IPS-20b (cell line): ENCODE measurements around the gene IFI16.
"Not testable (repeated sequence)": the region's sequence is repeated elsewhere in the genome, so short reads cannot be mapped to it uniquely, and the experiment has no call there.

Experiments used
- H3K27ac ChIP-seq: one replicate; pipeline ENCODE4 v1.5.1; 2013; ENCODE audit warnings: low read length
- H3K27me3 ChIP-seq: 2 replicates; pipeline ENCODE4 v1.6.1; 2013; ENCODE audit warnings: mild to moderate bottlenecking, low read length, inconsistent platforms; ENCODE audit not compliant: insufficient read depth
- H3K36me3 ChIP-seq: 2 replicates; pipeline ENCODE4 v1.6.1; 2013; ENCODE audit warnings: low read depth, mild to moderate bottlenecking, inconsistent platforms, low read length, moderate library complexity; ENCODE audit not compliant: insufficient read depth
- H3K4me1 ChIP-seq: 2 replicates; pipeline ENCODE4 v1.6.1; 2013; ENCODE audit warnings: mild to moderate bottlenecking, control low read depth, inconsistent platforms, low read length, moderate library complexity; ENCODE audit not compliant: insufficient read depth
- H3K4me3 ChIP-seq: 2 replicates; pipeline ENCODE4 v1.5.1; 2013; ENCODE audit warnings: mild to moderate bottlenecking, low read length, inconsistent platforms
- H3K9ac ChIP-seq: 2 replicates; pipeline ENCODE4 v1.6.1; 2013; ENCODE audit warnings: low read depth, mild to moderate bottlenecking, inconsistent platforms, low read length, moderate library complexity
- H3K9me3 ChIP-seq: 2 replicates; pipeline ENCODE4 v1.6.1; 2013; ENCODE audit warnings: mild to moderate bottlenecking, low read depth, low read length, inconsistent platforms; ENCODE audit not compliant: insufficient read depth

The IFI16 gene

DNA sequence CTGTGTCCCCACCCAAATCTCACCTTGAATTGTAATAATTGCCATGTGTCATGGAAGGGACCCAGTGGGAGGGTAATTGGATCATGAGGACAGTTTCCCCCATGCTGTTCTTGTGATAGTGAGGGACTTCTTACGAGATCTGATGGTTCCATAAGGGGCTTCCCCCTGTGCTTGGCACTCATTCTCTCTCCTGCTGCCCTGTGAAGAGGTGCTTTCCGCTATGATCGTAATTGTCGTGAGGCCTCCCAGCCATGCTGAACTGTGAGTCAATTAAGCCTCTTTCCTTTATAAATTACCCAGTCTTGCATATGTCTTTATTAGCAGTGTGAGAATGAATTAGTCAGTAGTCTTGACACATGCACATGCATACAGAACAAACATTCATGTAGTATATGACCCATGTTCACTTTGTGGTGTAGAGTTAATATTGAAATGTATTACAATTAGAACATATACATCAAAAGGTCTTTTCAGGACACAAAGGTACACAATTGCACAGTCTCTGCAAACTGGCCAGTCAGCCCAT lies 16.9 kb upstream of the IFI16 start:
- Histone ChIP-seq H3K36me3 (no peaks in the 10 kb centered on the region), H3K9ac (no peak overlapping the region), H3K4me3 (no peak overlapping the region), H3K27ac (no peak overlapping the region), H3K4me1 (no peaks in the 10 kb centered on the region), H3K9me3 (no peaks in the 10 kb centered on the region), H3K27me3 (no peaks in the 10 kb centered on the region)

DNA sequence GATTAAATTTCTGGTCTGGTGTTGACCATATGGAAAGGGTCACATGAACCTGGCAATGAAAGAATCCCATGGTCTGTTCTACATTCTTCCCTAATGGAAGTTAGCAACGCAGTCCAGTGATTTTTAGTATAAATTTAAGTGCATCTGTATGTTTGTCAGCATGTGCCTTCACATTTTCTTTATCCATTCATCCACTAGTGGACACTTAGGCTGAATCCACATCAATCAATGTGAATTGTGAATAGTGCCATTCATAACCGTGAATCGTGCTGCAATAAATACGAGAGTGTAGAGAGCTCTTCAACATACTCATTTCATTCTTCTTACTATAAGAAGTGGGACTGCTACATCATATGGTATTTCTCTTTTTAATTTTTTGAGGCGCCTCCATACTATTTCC lies 12.7 kb upstream of the IFI16 start:
- Histone ChIP-seq H3K9ac (no peak overlapping the region), H3K27ac (no peak overlapping the region), H3K36me3 (no peaks in the 10 kb centered on the region), H3K4me1 (peaks cover 15% of the 10 kb centered on the region), H3K9me3 (no peaks in the 10 kb centered on the region), H3K4me3 (no peak overlapping the region), H3K27me3 (no peaks in the 10 kb centered on the region)

DNA sequence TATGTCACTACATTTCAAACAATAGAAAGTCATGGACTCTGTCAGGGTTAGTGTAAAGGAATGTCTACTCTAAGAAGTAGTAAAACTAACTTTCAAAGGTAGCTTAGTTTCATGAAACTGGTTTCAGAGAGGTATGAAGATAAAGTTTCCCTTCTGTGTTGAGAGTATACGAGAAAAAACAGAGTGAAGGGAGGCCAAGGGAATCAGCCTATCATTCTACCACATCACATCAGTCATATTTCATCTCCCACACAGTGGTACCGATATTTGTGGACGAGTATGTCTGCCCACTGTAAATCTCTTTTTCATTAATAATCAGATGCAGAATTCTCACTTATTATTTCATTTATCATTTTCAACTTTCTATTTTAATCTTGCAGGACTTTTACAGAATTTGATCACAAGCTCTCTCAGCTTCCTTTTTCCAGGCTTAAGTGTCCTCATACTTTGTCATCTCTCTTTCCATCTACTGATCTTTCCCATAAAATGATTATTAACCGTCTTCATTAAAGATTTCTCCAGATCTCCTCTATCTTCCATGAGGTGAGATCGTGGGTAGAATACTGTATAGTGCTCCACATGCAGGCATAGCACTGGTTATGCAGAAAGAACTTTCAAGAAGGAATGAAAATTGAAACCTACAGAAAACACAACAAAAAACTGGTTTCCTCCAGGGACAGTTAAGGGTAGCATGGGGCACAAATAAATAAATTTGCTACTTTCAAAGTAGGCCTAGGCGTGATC lies 11.5 kb upstream of the IFI16 start:
- Histone ChIP-seq H3K36me3 (no peaks in the 10 kb centered on the region), H3K9me3 (no peaks in the 10 kb centered on the region), H3K9ac (no peak overlapping the region), H3K4me1 (peaks cover 15% of the 10 kb centered on the region), H3K27me3 (no peaks in the 10 kb centered on the region), H3K4me3 (peak overlapping the region; percentile 76; the same call in 1 of the 2 replicates), H3K27ac (no peak overlapping the region)

DNA sequence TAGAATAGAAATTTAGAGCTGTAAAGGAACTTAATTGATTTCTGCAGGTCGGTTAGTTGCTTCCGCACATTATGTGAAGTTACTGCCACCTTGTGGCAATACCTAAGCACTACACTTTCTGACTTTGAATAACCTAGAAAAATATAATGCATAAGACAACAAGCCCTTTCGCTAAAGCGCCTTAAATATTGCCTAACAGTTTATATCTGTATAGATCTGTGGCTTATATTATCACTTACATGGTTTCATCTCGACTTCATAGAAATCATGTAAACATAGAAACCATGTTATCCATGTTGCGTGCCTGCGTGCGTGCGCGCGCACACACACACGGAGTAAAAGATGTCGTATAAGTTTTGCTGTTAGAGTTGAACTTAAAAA lies 10.9 kb upstream of the IFI16 start:
- Histone ChIP-seq H3K9ac (peak overlapping the region; percentile 78; the same call in 1 of the 2 replicates), H3K4me1 (peaks cover 15% of the 10 kb centered on the region), H3K9me3 (no peaks in the 10 kb centered on the region), H3K36me3 (no peaks in the 10 kb centered on the region), H3K27me3 (no peaks in the 10 kb centered on the region), H3K27ac (no peak overlapping the region), H3K4me3 (peak overlapping the region; percentile 76)

- H3K4me1 ChIP-seq, result peaks cover 15% of the 10 kb centered on the region
- H3K4me3 ChIP-seq, result peak overlapping the region; percentile 76
- H3K36me3 ChIP-seq, result no peaks in the 10 kb centered on the region
- peak overlapping the region; percentile 78; the same call in 1 of the 2 replicates for H3K9ac ChIP-seq
- H3K27ac ChIP-seq, result peak overlapping the region; percentile 36
- no peaks in the 10 kb centered on the region for H3K9me3 ChIP-seq
- peaks cover 7% of the 10 kb centered on the region; the same call in 1 of the 2 replicates for H3K27me3 ChIP-seq
Observed at GRCh38 chr1:158999316-159000069, 10.2 kb upstream of the IFI16 start.

- Histone ChIP-seq H3K9ac (peak overlapping the region; percentile 62; the same call in 1 of the 2 replicates), H3K4me1 (peaks cover 15% of the 10 kb centered on the region), H3K4me3 (peak overlapping the region; percentile 76), H3K27me3 (peaks cover 13% of the 10 kb centered on the region; the same call in 1 of the 2 replicates), H3K36me3 (no peaks in the 10 kb centered on the region), H3K27ac (peak overlapping the region; percentile 36), H3K9me3 (no peaks in the 10 kb centered on the region)
Observed at GRCh38 chr1:159000070-159000409, 9.7 kb upstream of the IFI16 start.

GRCh38 chr1:159000625-159001024 lies 9.1 kb upstream of the IFI16 start:
- H3K27ac ChIP-seq, result no peak overlapping the region
- peaks cover 18% of the 10 kb centered on the region; the same call in 1 of the 2 replicates for H3K27me3 ChIP-seq
- peaks cover 20% of the 10 kb centered on the region for H3K4me1 ChIP-seq
- H3K4me3 ChIP-seq, result peak overlapping the region; percentile 76
- H3K9me3 ChIP-seq, result no peaks in the 10 kb centered on the region
- peak overlapping the region; percentile 62; the same call in 1 of the 2 replicates for H3K9ac ChIP-seq
- H3K36me3 ChIP-seq, result no peaks in the 10 kb centered on the region

GRCh38 chr1:159005161-159005560 lies 4.5 kb upstream of the IFI16 start:
- peaks cover 32% of the 10 kb centered on the region for H3K4me1 ChIP-seq
- no peaks in the 10 kb centered on the region for H3K9me3 ChIP-seq
- H3K36me3 ChIP-seq, result no peaks in the 10 kb centered on the region
- H3K27me3 ChIP-seq, result peaks cover 33% of the 10 kb centered on the region; the same call in 1 of the 2 replicates
- peak overlapping the region; percentile 63 for H3K4me3 ChIP-seq
- H3K27ac ChIP-seq, result no peak overlapping the region
- no peak overlapping the region for H3K9ac ChIP-seq

DNA sequence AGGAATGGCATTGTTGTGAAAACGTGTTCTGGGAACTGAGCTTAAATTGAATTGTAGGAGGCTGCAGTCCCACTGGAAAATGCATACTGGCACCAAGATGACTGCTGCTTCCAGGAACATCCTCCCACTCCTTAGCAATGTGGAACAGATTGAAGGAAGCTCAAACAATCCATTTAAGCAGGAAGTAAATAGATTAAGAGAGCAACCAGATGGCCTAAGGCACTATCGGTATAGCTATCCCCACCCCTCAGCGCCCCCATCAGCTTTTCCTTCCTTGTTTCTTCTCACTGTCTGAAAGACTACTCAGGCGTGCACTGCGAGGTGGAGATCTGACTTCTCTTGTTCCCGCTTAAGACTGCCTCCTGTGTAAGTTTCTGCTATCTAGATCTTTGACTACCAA lies 4.0 kb upstream of the IFI16 start:
- Histone ChIP-seq H3K9ac (0 out of 2 replicates have a peak overlapping the region, but pooled peaks have one; percentile 43), H3K4me3 (peak overlapping the region; percentile 63), H3K27ac (no peak overlapping the region), H3K9me3 (no peaks in the 10 kb centered on the region), H3K4me1 (peaks cover 27% of the 10 kb centered on the region), H3K36me3 (no peaks in the 10 kb centered on the region), H3K27me3 (peaks cover 33% of the 10 kb centered on the region; the same call in 1 of the 2 replicates)

DNA sequence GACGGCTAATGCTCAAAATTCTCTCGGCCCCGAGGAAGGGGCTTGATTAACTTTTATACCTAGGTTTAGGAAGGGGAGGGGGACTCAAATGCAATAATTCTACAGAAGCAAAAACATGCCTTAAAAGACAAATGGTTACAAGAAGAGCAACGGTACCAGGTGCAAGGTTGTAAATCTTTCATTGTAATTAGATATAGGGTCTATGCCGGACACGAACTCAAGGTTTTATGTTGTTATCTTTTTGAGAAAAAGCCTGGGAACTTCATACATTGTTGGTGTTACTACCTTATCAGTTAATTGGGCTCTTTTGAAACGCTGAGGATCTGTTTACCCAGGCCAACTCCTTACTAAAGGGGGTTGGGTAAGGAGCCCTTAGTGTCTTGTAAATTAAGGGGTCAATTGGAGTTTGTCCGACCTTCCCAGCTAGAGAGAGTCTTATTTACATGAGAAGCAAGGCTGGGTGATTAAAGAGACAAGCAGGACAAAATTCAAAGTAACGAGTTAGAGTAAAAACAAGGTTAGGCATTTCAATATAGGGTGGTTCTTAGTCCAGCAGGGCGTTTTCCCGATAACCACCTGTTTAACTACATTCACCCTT lies 3.4 kb upstream of the IFI16 start:
- 0 out of 2 replicates have a peak overlapping the region, but pooled peaks have one; percentile 43 for H3K9ac ChIP-seq

GRCh38 chr1:159007726-159008125 lies 2.0 kb upstream of the IFI16 start:
- H3K27ac ChIP-seq, result no peak overlapping the region
- H3K9me3 ChIP-seq, result no peaks in the 10 kb centered on the region
- peaks cover 18% of the 10 kb centered on the region for H3K4me1 ChIP-seq
- peak overlapping the region; percentile 63; the same call in 1 of the 2 replicates for H3K4me3 ChIP-seq
- H3K27me3 ChIP-seq, result peaks cover 33% of the 10 kb centered on the region; the same call in 1 of the 2 replicates
- H3K36me3 ChIP-seq, result no peaks in the 10 kb centered on the region
- H3K9ac ChIP-seq, result no peak overlapping the region

More for the DNA sequence above, 3.4 kb upstream of the IFI16 start:
- Histone ChIP-seq H3K4me3 (peak overlapping the region; percentile 63), H3K4me1 (peaks cover 21% of the 10 kb centered on the region), H3K27me3 (peaks cover 33% of the 10 kb centered on the region; the same call in 1 of the 2 replicates)
- not testable (repeated sequence) for H3K27ac ChIP-seq, H3K9me3 ChIP-seq, H3K36me3 ChIP-seq
